BE2C (cell line): Measurements from ENCODE around the gene ANKRD16.
"Not testable (repeated sequence)": the region's sequence is repeated elsewhere in the genome, so short reads cannot be mapped to it uniquely, and the experiment has no call there.

ENCODE experiments used
- DNase-seq: peaks from one replicate; pipeline ENCODE4 v3.0.0-alpha.2; 2020
- H3K27me3 ChIP-seq: fragments of 250-450 bp; sonication (Bioruptor Pico); 2 replicates; pipeline ENCODE4 v1.5.1; 2020; ENCODE audit warnings: mild to moderate bottlenecking
- H3K36me3 ChIP-seq: fragments of 250-450 bp; sonication (Bioruptor Pico); 2 replicates; pipeline ENCODE4 v1.5.1; 2020; ENCODE audit warnings: mild to moderate bottlenecking
- H3K4me1 ChIP-seq: fragments of 250-450 bp; sonication (Bioruptor Pico); 2 replicates; pipeline ENCODE4 v1.5.1; 2020
- H3K4me3 ChIP-seq: 2 replicates; pipeline ENCODE4 v1.5.1; 2011; ENCODE audit warnings: low read depth, low read length
- H3K9me3 ChIP-seq: fragments of 250-450 bp; sonication (Bioruptor Pico); 2 replicates; pipeline ENCODE4 v1.5.1; 2020
- TF ChIP-seq, protein P1 (sequence below): IDR thresholded peaks from 2 replicates; pipeline ENCODE4 v1.5.1; 2012; ENCODE audit warnings: mild to moderate bottlenecking, low read depth, low read length

The ANKRD16 gene

GRCh38 chr10:5827841-5828240 lies 61.9 kb downstream of the ANKRD16 start:
- Histone ChIP-seq H3K36me3 (no peaks in the 10 kb centered on the region), H3K4me1 (no peaks in the 10 kb centered on the region), H3K4me3 (no peak overlapping the region), H3K9me3 (no peaks in the 10 kb centered on the region), H3K27me3 (no peaks in the 10 kb centered on the region)
- TF ChIP-seq, protein P1, sequence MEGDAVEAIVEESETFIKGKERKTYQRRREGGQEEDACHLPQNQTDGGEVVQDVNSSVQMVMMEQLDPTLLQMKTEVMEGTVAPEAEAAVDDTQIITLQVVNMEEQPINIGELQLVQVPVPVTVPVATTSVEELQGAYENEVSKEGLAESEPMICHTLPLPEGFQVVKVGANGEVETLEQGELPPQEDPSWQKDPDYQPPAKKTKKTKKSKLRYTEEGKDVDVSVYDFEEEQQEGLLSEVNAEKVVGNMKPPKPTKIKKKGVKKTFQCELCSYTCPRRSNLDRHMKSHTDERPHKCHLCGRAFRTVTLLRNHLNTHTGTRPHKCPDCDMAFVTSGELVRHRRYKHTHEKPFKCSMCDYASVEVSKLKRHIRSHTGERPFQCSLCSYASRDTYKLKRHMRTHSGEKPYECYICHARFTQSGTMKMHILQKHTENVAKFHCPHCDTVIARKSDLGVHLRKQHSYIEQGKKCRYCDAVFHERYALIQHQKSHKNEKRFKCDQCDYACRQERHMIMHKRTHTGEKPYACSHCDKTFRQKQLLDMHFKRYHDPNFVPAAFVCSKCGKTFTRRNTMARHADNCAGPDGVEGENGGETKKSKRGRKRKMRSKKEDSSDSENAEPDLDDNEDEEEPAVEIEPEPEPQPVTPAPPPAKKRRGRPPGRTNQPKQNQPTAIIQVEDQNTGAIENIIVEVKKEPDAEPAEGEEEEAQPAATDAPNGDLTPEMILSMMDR = no peak
- DNase-seq = no peak

DNA sequence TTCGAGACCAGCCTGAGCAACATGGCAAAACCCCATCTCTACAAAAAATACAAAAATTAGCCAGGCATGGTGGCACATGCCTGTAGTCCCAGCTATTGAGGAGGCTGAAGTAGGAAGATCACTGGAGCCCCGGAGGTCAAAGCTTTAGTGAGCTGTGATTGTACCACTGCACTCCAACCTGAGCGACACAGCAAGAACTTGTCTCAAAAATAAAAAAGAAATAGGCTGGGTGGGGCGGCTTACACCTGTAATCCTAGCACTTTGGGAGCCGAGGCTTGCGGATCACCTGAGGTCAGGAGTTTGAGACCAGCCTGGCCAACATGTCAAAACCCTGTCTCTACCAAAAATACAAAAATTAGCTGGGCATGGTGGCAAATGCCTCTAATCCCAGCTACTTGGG lies 63.2 kb downstream of the ANKRD16 start:
- H3K36me3 ChIP-seq, H3K27me3 ChIP-seq, H3K4me1 ChIP-seq, H3K4me3 ChIP-seq, H3K9me3 ChIP-seq, DNase-seq: not testable (repeated sequence)

DNA sequence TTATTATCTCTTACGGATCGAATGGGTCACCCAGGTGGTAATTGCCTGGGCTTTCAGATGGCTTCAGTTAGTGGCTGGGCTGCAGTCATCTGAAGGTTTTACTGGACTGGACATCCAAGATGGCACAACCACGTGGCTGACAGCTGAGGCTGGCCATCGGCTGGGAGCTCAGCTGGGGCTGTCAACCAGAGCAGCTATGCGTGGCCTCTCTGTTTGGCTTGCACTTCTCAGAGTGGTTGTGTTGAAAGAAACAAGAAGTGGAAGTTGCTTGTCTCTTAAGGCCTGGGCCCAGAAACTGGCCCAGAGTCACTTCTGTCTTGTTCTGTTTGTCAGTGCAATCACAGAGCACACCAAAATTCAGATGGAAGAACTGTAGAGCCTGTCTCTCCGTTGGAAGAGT lies 70.8 kb downstream of the ANKRD16 start:
- DNase-seq = no peak
- Histone ChIP-seq H3K4me3 (no peak overlapping the region), H3K27me3 (no peaks in the 10 kb centered on the region), H3K36me3 (no peaks in the 10 kb centered on the region), H3K9me3 (no peaks in the 10 kb centered on the region), H3K4me1 (no peaks in the 10 kb centered on the region)
- TF ChIP-seq, protein P1 = no peak

DNA sequence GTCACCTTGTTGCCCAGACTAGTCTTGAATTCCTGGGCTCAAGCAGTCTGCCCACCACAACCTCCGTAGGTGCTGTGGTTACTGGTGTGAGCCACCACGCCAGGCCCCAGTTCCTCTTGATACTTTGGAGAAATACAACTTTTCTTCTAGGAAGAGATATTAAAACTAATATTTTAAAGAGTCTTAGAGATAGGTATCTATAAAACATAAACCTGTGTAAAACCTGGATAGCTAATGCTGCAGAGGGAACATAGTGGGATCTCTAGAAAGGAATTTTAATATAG lies 71.7 kb downstream of the ANKRD16 start:
- TF ChIP-seq, protein P1 = no peak
- H3K4me3 ChIP-seq = no peak overlapping the region

DNA sequence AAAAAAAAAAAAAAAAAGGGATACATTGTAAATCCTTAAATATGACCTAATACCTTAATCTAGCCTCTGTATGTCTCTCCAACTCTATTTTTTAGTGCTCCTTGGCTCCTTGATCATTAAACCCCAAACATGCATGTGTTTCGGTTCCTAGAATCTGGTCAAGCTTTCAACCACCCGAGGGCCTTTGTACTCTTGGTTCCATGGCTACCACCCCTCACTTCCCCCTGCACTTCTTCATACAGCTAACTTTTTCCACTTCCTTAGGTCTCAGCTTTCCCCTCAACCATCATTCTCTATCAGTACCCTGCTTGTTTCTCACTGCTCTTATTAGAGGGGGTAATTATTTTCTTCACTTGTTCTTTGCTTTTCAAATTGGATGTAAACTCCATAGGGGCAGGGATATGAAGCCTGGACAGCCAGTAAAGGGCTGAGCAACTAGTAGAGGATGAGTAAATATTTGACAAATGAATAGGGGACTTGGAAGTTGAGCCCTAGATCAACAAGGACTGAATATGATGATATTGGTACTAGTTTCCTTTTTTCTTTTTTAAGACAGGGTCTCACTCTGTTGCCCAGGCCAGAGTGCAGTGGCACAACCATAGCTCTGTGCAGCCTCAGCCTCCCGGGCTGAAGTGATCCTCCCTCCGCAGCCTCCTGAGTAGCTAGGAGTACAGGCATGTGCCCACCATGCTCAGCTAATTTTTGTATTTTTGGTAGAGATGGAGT lies 72.2 kb downstream of the ANKRD16 start:
- H3K36me3 ChIP-seq = no peaks in the 10 kb centered on the region
- H3K9me3 ChIP-seq = no peaks in the 10 kb centered on the region
- H3K27me3 ChIP-seq = no peaks in the 10 kb centered on the region
- H3K4me3 ChIP-seq = no peak overlapping the region
- no peak for DNase-seq
- TF ChIP-seq, protein P1 = no peak
- H3K4me1 ChIP-seq = no peaks in the 10 kb centered on the region

More for the DNA sequence above, 71.7 kb downstream of the ANKRD16 start:
- H3K9me3 ChIP-seq = no peaks in the 10 kb centered on the region
- H3K4me1 ChIP-seq = no peaks in the 10 kb centered on the region
- H3K36me3 ChIP-seq = no peaks in the 10 kb centered on the region
- DNase-seq = no peak
- no peaks in the 10 kb centered on the region for H3K27me3 ChIP-seq

DNA sequence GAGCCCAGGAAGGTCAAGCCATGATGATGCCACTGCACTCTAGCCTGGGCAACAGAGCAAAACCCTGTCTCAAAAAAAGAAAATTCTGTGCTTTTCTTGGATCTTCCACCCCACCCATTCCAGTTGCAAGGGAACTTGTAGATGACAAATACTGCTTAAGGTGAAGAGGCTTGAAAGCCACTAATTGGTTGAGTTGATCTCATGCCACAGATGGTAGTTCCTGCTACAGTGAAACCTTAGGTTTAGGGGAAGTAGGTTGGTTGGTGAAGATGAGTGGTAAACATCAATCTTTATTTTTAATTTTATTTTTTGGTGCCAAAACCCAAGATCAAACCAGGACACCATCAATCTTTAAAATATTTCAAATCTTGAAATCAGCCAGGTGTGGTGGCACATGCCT lies 73.5 kb downstream of the ANKRD16 start:
- Histone ChIP-seq H3K4me3 (no peak overlapping the region), H3K36me3 (no peaks in the 10 kb centered on the region), H3K9me3 (no peaks in the 10 kb centered on the region), H3K4me1 (no peaks in the 10 kb centered on the region; the same call in 1 of the 2 replicates), H3K27me3 (no peaks in the 10 kb centered on the region)
- no peak for DNase-seq
- TF ChIP-seq, protein P1 = no peak
